ENCODE measurements around the gene C11orf52. TPM values are rescaled to one million over a fixed set of nuclear protein-coding genes. Genes with fewer than 3 reads are reported as not detected.
A peak's percentile ranks its signal among the peaks of the same experiment; 100 is the strongest.

C11orf52 gene
- total and polyA plus RNA-seq, 2 of the 13 experiments (the other 11 are each of a cell fraction or from before 2014, with no cell fraction given) = 7.4 to 11.0 TPM

DNA sequence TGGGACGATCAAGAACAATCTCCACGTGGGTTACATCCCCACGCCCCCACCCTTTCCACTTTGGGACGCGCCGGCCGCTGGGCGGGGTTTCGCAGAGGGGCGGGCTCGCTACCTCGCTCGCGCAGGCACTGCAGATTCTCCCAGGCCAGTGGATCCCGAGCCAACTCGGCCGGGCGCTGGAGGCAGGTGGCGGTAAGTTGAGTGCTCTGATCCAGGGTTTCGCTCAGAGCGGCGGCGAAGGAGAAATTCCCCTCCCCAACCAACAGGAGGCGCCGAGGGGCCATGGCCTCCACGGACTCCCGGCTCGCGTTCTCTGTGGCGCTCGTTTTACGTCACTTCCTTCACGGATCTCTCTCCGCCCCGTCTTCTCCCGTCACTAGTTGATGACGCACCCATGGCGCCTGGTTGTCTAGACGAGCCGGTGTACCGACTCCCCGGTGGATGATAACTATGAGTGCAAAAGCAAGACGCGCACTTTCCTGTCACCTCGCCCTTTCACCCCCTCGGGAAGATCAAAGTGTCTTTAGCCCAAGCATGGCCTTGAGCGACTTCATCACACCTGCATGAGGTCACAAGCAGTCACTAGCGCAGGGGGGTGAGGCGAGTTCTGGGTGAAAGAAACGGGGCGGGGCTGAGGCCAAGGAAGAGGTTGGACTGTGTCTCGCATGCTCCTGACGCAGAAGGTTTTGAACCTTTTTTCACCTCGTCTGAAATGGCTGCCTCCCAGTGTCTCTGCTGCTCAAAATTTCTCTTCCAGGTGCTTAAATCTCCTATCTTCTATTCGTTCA is 39.7 kb upstream of the C11orf52 start, which contains the start of the genes CFAP68 and FDXACB1 (continued):
- TF ChIP-seq, protein P1, sequence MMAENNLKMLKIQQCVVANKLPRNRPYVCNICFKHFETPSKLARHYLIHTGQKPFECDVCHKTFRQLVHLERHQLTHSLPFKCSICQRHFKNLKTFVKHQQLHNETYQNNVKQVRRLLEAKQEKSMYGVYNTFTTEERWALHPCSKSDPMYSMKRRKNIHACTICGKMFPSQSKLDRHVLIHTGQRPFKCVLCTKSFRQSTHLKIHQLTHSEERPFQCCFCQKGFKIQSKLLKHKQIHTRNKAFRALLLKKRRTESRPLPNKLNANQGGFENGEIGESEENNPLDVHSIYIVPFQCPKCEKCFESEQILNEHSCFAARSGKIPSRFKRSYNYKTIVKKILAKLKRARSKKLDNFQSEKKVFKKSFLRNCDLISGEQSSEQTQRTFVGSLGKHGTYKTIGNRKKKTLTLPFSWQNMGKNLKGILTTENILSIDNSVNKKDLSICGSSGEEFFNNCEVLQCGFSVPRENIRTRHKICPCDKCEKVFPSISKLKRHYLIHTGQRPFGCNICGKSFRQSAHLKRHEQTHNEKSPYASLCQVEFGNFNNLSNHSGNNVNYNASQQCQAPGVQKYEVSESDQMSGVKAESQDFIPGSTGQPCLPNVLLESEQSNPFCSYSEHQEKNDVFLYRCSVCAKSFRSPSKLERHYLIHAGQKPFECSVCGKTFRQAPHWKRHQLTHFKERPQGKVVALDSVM (CRISPR knock-in tag; IDR thresholded peaks at IDR 0.05) = peak; percentile 88
- TF ChIP-seq MAFF (IDR thresholded peaks at IDR 0.05; ENCODE audit: low read depth, low read length) = no peak; the same call in 1 of the 2 replicates
- TF ChIP-seq ZNF326 (CRISPR knock-in tag; IDR thresholded peaks at IDR 0.05; ENCODE audit: borderline replicate concordance) = no peak
- TF ChIP-seq MLLT10 (CRISPR knock-in tag; IDR thresholded peaks at IDR 0.05) = no peak
- TF ChIP-seq, protein P2, sequence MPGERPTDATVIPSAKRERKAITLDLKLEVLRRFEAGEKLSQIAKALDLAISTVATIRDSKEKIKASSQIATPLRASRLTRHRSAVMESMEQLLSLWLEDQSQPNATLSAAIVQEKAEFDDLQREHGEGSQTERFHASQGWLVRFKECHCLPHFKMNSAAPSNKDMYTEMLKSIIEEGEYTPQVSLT (CRISPR knock-in tag; IDR thresholded peaks at IDR 0.05; ENCODE audit: borderline replicate concordance, low read depth) = no peak
- TF ChIP-seq NFIB (CRISPR knock-in tag; IDR thresholded peaks at IDR 0.05; ENCODE audit: borderline replicate concordance) = no peak
- TF ChIP-seq IKZF1 (IDR thresholded peaks at IDR 0.05) = no peak
- TF ChIP-seq PHF20 (CRISPR knock-in tag; IDR thresholded peaks at IDR 0.05) = peak; percentile 98
- TF ChIP-seq ZNF570 (CRISPR knock-in tag; IDR thresholded peaks at IDR 0.05; ENCODE audit: borderline replicate concordance) = no peak
- peak; percentile 99 for TF ChIP-seq CREB1 (IDR thresholded peaks at IDR 0.05)
- TF ChIP-seq CREB1 (CRISPR knock-in tag; IDR thresholded peaks at IDR 0.05) = peak; percentile 100
- TF ChIP-seq ZNF883 (CRISPR knock-in tag; IDR thresholded peaks at IDR 0.05; ENCODE audit: not compliant biosample characterization) = no peak
- TF ChIP-seq ZNF10 (CRISPR knock-in tag; IDR thresholded peaks at IDR 0.05; ENCODE audit: borderline replicate concordance, low read depth) = no peak
- no peak for TF ChIP-seq DPF2 (CRISPR knock-in tag; IDR thresholded peaks at IDR 0.05; ENCODE audit: borderline replicate concordance, low read depth)
- no peak for TF ChIP-seq DZIP1 (CRISPR knock-in tag; IDR thresholded peaks at IDR 0.05)
- TF ChIP-seq ZNF367 (CRISPR knock-in tag; IDR thresholded peaks at IDR 0.05; ENCODE audit: borderline replicate concordance) = no peak
- no peak for TF ChIP-seq ZFP41 (CRISPR knock-in tag; IDR thresholded peaks at IDR 0.05; ENCODE audit: borderline replicate concordance)
- no peak for TF ChIP-seq PTBP1 (IDR thresholded peaks at IDR 0.05; ENCODE audit: low read depth, low read length, poor library complexity, severe bottlenecking)
- TF ChIP-seq, protein P3, sequence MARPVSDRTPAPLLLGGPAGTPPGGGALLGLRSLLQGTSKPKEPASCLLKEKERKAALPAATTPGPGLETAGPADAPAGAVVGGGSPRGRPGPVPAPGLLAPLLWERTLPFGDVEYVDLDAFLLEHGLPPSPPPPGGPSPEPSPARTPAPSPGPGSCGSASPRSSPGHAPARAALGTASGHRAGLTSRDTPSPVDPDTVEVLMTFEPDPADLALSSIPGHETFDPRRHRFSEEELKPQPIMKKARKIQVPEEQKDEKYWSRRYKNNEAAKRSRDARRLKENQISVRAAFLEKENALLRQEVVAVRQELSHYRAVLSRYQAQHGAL (CRISPR knock-in tag; IDR thresholded peaks at IDR 0.05; ENCODE audit: not compliant biosample characterization) = no peak
- TF ChIP-seq ZNF792 (CRISPR knock-in tag; IDR thresholded peaks at IDR 0.05) = peak; percentile 89
- no peak for TF ChIP-seq XBP1 (CRISPR knock-in tag; IDR thresholded peaks at IDR 0.05)
- peak; percentile 75; the same call in 1 of the 2 replicates for TF ChIP-seq ZC3H13 (CRISPR knock-in tag; IDR thresholded peaks at IDR 0.05)
- peak; percentile 77 for TF ChIP-seq TCF7 (IDR thresholded peaks at IDR 0.05; ENCODE audit: low read depth)
- no peak for TF ChIP-seq ZNF724P (CRISPR knock-in tag; IDR thresholded peaks at IDR 0.05; ENCODE audit: borderline replicate concordance)
- TF ChIP-seq ZSCAN22 (CRISPR knock-in tag; IDR thresholded peaks at IDR 0.05) = no peak
- no peak; the same call in none of the 2 replicates for TF ChIP-seq ZNF607 (CRISPR knock-in tag; IDR thresholded peaks at IDR 0.05; ENCODE audit: borderline replicate concordance)
